CD4-positive, alpha-beta T cell treated with Interferon alpha-2 for 1 hour (primary cell): ENCODE results near the gene SIRT7.
A peak's percentile ranks its signal among the peaks of the same experiment; 100 is the strongest.

Experiments used
- DNase-seq, 2 donors: peaks; one replicate each; pipeline ENCODE4 v3.0.0-alpha.2; 2020 to 2022

Gene SIRT7

DNA sequence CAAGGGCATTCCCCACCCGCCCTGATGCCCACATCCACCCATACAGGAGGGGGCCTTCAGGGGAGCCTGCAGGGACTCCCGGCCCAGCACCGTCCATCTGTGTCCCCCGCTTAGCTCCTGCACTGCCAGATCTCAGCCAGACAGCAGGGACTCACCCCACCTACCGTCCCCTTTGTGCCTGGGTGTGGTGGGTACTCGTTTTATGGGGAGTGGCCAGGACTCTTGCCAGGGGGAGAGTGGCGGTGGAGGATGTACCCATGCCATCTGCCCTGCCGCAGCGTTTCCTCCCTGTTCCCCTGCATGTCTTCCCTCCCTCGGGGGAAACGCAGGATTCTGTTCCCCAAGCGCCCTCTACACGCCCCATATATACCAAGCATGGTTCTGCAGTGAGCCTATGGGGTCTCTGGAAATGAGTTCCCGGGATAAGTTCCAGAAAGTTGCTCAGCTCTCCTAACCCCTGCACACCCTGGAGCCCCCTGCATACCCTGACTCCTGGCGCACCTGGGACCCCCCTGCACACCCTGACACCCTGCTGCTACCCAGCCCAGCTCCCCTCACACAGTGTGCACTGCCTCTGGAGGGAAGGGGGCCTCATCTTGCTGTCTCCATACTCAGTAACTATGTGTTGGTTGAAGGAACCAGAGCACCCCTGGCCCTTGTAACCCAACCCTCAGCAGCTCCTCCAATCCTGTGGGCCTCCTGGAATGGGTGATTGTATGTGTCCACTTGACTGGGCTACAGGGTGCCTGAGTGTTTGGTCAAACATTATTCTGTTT, 13.8 kb upstream of the SIRT7 start:
- no peak for DNase-seq

- DNase-seq = no peak
Observed at GRCh38 chr17:81931189-81931556, 13.2 kb upstream of the SIRT7 start.

DNA sequence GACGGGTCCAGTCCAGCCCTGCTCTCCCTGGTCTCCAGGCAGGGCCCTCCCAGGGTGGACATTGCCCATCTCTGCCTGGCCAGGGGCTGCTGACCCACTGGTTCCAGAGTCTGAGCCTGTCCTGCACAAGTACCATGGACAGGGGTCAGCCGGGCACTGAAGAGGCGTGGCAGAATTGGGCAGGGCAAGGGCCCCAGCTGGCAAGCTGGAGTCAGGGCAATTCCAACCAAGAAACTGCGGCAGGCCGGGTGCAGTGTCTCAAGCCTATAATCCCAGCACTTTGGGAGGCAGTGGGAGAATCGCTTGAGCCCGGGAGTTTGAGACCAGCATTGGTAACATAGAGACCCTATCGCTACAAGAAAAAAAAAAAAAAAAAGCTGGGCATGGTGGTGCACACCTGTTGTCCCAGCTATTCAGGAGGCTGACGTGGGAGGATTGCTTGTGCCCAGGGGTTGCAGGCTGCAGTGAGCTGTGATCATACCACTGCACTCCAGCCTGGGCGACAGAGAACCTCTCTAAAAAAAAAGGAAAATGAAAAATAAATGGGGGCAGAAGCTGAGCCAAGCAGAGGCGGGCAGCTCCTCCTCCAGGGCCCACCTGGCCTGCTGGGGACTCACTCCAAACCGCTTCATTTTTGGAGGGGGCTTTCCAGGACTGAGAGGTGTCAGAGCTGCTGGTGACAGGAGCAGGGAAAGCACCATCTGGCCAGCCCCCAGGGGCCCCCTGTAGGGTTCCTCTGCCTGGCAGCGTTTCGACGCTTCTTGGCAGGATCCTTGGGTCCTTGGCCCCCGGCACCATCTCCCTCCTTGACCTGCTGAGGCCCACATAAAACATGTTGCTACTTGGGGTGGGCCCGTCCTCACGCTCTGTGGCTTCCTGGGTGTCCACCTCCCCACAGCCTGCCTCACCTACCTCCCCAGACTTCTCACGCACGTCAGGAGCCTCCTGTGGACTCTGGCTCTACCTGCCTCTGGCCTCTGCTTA, 12.5 kb upstream of the SIRT7 start:
- no peak for DNase-seq

- no peak for DNase-seq
Observed at GRCh38 chr17:81929253-81930141, 11.5 kb upstream of the SIRT7 start.

GRCh38 chr17:81928544-81929252, 10.7 kb upstream of the SIRT7 start:
- no peak for DNase-seq

- DNase-seq = peak; percentile 90 to 92
Observed at GRCh38 chr17:81927653-81928543, 9.9 kb upstream of the SIRT7 start, which contains the start of gene MAFG. MAFG (minus strand) TSS chr17:81927735; CDS start chr17:81923185, 4,550 bp downstream.

GRCh38 chr17:81927152-81927652, 9.2 kb upstream of the SIRT7 start:
- no peak for DNase-seq

GRCh38 chr17:81926451-81927151, 8.6 kb upstream of the SIRT7 start:
- DNase-seq = peak; percentile 52

DNA sequence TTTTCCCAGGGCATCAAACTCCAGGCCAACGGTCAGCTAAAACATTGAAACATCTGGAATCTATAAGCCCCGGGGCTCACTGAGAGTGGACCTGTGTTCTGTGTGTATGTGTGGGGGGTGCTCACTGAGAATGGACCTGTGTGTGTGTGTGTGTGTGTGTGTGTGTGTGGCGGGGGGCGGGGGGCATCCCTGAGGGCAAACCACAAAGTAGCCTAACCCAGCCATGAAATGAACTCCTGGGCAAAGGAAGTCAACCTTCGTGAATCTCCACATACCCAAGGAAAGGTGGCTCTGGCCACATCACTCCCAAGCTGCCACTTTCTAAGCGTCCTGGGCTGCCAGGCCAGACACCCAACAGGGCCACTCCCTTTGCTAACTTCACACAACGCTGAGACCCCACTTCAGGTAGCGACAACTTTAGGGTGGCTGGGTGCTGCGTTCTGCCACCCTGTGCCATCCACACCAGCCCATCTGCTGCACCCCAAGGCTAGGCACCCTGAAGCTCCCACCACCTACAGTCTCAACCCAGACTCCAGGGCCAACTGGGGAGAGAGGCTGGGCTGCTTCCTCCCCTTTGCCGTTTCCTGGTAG, 8.0 kb upstream of the SIRT7 start:
- DNase-seq = no peak

- DNase-seq = peak in 1 of 2 donors; percentile 39
Observed at GRCh38 chr17:81924557-81925532, 6.9 kb upstream of the SIRT7 start.

DNA sequence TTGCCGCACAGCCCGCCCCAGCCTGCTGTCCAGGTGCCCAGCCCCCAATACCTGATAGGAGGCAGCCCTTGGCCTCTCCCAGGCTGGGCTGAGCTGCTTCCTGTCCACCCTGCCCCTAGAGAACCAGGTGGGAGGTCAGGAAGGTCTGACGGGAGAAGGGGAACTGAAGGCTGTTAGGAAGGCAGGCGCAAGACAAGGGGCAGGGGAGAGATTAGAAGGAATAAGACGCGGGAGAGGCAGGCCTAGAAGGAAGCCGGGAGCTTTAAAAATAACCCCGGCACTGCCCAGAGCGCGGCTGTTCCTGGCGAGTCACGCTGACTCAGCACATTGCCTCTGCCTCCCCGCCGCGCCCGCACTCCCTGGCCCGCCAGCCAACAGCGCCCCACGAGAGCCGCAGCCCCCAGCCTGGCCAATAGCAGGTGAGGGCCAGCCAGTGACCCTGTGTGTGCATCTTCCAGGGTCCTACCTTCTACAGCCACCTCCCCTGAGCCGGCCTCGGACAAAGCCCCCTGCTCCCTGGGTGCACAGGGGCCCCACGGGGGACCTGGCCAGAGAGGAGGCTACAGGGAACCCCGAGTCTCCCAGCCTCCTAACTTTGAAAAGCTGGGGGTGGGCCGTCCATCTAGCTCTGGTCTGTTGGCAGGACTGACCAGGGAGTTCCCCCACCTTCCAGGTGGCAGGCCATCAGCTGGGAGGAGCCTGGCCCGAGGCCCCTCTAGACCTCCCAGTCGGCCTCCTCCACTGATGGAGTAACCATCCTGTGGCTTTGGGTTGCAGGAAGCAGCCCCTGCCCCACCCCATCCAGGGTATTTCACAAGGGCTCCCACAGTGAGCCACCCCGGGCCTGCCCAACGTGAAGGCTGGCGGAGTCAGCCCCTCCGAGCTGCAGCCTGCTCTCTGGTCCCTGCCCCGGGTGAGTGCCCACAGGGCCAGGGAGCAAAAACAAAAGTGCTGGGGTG, 5.6 kb upstream of the SIRT7 start:
- peak in 1 of 2 donors; percentile 54 for DNase-seq

DNA sequence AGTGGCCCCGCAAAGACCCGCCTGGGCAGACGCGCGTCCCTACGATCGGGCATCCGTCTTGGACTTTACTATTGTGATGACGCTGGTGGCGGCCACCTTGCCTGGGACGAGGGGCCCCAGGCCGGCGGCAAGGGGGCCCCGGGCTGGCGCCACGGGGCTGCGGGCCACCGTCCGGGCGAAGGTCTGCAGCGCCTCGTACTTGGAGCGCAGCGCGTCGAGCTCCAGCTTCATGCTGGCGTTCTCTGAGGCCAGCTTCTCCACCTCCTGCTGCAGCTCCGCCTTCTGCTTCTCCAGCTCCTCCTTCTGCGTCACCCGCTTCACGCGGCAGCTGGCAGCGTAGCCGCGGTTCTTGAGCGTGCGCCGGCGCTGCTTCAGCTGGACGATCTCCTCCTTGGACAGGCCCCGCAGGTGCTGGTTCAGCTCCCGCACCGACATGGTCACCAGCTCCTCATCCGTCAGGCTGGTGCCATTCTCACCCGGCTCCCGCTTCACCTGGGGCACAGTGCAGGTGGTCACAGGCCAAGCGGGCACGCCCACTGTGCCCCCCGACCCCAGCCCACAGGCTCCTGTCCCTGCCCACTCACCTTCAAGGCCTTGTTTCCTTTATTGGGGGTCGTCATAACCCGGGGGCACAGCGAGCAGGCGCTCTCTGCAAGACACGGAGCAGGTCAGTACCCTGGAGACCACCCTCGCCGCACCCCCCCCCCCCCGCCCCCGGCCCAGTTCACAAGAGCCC, 4.8 kb upstream of the SIRT7 start:
- no peak for DNase-seq

- no peak for DNase-seq
Observed at GRCh38 chr17:81921996-81922565, 4.1 kb upstream of the SIRT7 start.

GRCh38 chr17:81921537-81921862, 3.5 kb upstream of the SIRT7 start:
- no peak for DNase-seq

GRCh38 chr17:81920612-81921536, 2.9 kb upstream of the SIRT7 start:
- DNase-seq = peak in 1 of 2 donors; percentile 35
